WTC11 (cell line): ENCODE data around the gene RNF128. TPM values are rescaled to one million over a fixed set of nuclear protein-coding genes. Genes with fewer than 3 reads are reported as not detected.
A peak's percentile ranks its signal among the peaks of the same experiment; 100 is the strongest.

Source experiments
- ATAC-seq: fragments of 200-7000 bp; cut with Tn5 transposase; 2 replicates; pipeline ENCODE4 v1.10.0; 2021; ENCODE audit warnings: mild to moderate bottlenecking, moderate library complexity
- CTCF ChIA-PET: fragments of 300-600 bp; sonication (Branson Sonifier 250); formaldehyde crosslinking; loops from one replicate; lab custom pipeline; 2021; ENCODE audit warnings: antibody characterized with exemption; lab: Charles Lee
- POLR2A ChIA-PET: fragments of 350-600 bp; sonication (Branson Sonifier 250); formaldehyde crosslinking; loops from one replicate; lab custom pipeline; 2021; ENCODE audit warnings: antibody characterized with exemption; lab: Charles Lee
- DNase-seq: peaks from one replicate; pipeline ENCODE4 v3.0.0; 2021; ENCODE audit warnings: low spot score
- H3K27ac Mint-ChIP-seq: 2 replicates; pipeline ENCODE4 v1.8.0; 2021; ENCODE audit warnings: mixed read lengths
- H3K27me3 Mint-ChIP-seq: 2 replicates; pipeline ENCODE4 v1.8.0; 2021; ENCODE audit warnings: low read depth, mild to moderate bottlenecking, moderate library complexity, mixed read lengths
- H3K36me3 Mint-ChIP-seq: 2 replicates; pipeline ENCODE4 v1.8.0; 2021; ENCODE audit warnings: mixed read lengths
- H3K4me1 Mint-ChIP-seq: 2 replicates; pipeline ENCODE4 v1.8.0; 2022; ENCODE audit warnings: mixed read lengths
- H3K4me3 Mint-ChIP-seq: 2 replicates; pipeline ENCODE4 v1.8.0; 2021; ENCODE audit warnings: mild to moderate bottlenecking, moderate library complexity, mixed read lengths
- H3K9me3 Mint-ChIP-seq: 2 replicates; pipeline ENCODE4 v1.8.0; 2021; ENCODE audit warnings: mixed read lengths
- AR ChIP-seq: fragments of 250-450 bp; sonication (Bioruptor Pico); IDR thresholded peaks from 2 replicates; pipeline ENCODE4 v1.9.0; 2021; ENCODE audit warnings: mild to moderate bottlenecking
- ATF2 ChIP-seq: sonication (generic); formaldehyde crosslinking; IDR thresholded peaks from 2 replicates; pipeline ENCODE4 v1.8.1; 2022; ENCODE audit warnings: low read depth, missing genetic modification reagents, borderline replicate concordance
- FOXP1 ChIP-seq: sonication (generic); formaldehyde crosslinking; IDR thresholded peaks from 2 replicates; pipeline ENCODE4 v1.8.0; 2022; ENCODE audit warnings: missing genetic modification reagents, mild to moderate bottlenecking, moderate library complexity, borderline replicate concordance
- IRF2 ChIP-seq: sonication (generic); formaldehyde crosslinking; IDR thresholded peaks from 2 replicates; pipeline ENCODE4 v1.8.0; 2022; ENCODE audit warnings: low read depth, missing genetic modification reagents, borderline replicate concordance
- OVOL2 ChIP-seq: fragments of 250-450 bp; sonication (Bioruptor Pico); IDR thresholded peaks from 2 replicates; pipeline ENCODE4 v1.9.0; 2021; ENCODE audit warnings: mild to moderate bottlenecking, borderline replicate concordance
- PREB ChIP-seq: sonication (generic); formaldehyde crosslinking; IDR thresholded peaks from 2 replicates; pipeline ENCODE4 v1.8.1; 2022; ENCODE audit warnings: mild to moderate bottlenecking, missing genetic modification reagents, moderate library complexity, borderline replicate concordance
- RORB ChIP-seq: fragments of 250-450 bp; sonication (Bioruptor Pico); IDR thresholded peaks from 2 replicates; pipeline ENCODE4 v1.9.0; 2021; ENCODE audit warnings: mild to moderate bottlenecking
- SMAD3 ChIP-seq: sonication (generic); formaldehyde crosslinking; IDR thresholded peaks from 2 replicates; pipeline ENCODE4 v1.8.0; 2022; ENCODE audit warnings: missing genetic modification reagents, mild to moderate bottlenecking, borderline replicate concordance
- STAT6 ChIP-seq: sonication (generic); formaldehyde crosslinking; conservative IDR thresholded peaks from 2 replicates; pipeline ENCODE4 v1.8.1; 2023; ENCODE audit warnings: mild to moderate bottlenecking, low read depth, missing genetic modification reagents, moderate library complexity
- USF1 ChIP-seq: sonication (generic); formaldehyde crosslinking; IDR thresholded peaks from 2 replicates; pipeline ENCODE4 v1.8.0; 2022; ENCODE audit warnings: mild to moderate bottlenecking, missing genetic modification reagents
- ZNF232 ChIP-seq: sonication (generic); formaldehyde crosslinking; IDR thresholded peaks from 2 replicates; pipeline ENCODE4 v1.8.0; 2022; ENCODE audit warnings: mild to moderate bottlenecking, missing genetic modification reagents
- ZNF425 ChIP-seq: fragments of 250-450 bp; sonication (Bioruptor Pico); conservative IDR thresholded peaks from 2 replicates; pipeline ENCODE4 v1.9.0; 2021; ENCODE audit warnings: mild to moderate bottlenecking
- total RNA-seq: library from RNA; stranded (reverse); gene quantifications from 3 replicates; pipeline ENCODE4 v1.2.3, GENCODE V29; 2021

Gene RNF128
- total RNA-seq, 1 experiment from 2014 or later, result 1.0 TPM

- no peak for TF ChIP-seq STAT6 (CRISPR knock-in tag)
Measured at GRCh38 chrX:106780264-106780663, 53.8 kb downstream of the RNF128 start (continued).

- H3K4me3 Mint-ChIP-seq, result no peak overlapping the region
- H3K4me1 Mint-ChIP-seq, result peaks cover 35% of the 10 kb centered on the region
- TF ChIP-seq ZNF425 (CRISPR knock-in tag), result no peak
- TF ChIP-seq ZNF232, result no peak
- no peak for TF ChIP-seq ATF2
- TF ChIP-seq, all 79 proteins: peak for 0
- no peaks in the 10 kb centered on the region for H3K36me3 Mint-ChIP-seq
- no peak overlapping the region for H3K27ac Mint-ChIP-seq
- DNase-seq (no peak), ATAC-seq (no peak)
- POLR2A ChIA-PET, result no interaction called here
- CTCF ChIA-PET, result no interaction called here
- no peaks in the 10 kb centered on the region for H3K27me3 Mint-ChIP-seq
- peaks cover 3% of the 10 kb centered on the region; the same call in 1 of the 2 replicates for H3K9me3 Mint-ChIP-seq
Measured at GRCh38 chrX:106780664-106781377, 54.3 kb downstream of the RNF128 start.

GRCh38 chrX:106783716-106784115, 57.2 kb downstream of the RNF128 start:
- TF ChIP-seq USF1 (CRISPR knock-in tag) (no peak), SMAD3 (CRISPR knock-in tag) (no peak), AR (CRISPR knock-in tag) (no peak)
- DNase-seq, result peak; percentile 20
- ChIA-PET CTCF (no interaction called here), POLR2A (no interaction called here)
- Mint-ChIP-seq H3K27me3 (no peaks in the 10 kb centered on the region), H3K36me3 (no peaks in the 10 kb centered on the region), H3K27ac (peak overlapping the region; percentile 80), H3K9me3 (peaks cover 3% of the 10 kb centered on the region; the same call in 1 of the 2 replicates), H3K4me3 (peak overlapping the region; percentile 40), H3K4me1 (peaks cover 35% of the 10 kb centered on the region)
- ATAC-seq, result peak; percentile 95

- POLR2A ChIA-PET, result no interaction called here
- Mint-ChIP-seq H3K36me3 (no peaks in the 10 kb centered on the region), H3K9me3 (no peaks in the 10 kb centered on the region), H3K27ac (no peak overlapping the region), H3K4me1 (no peaks in the 10 kb centered on the region), H3K4me3 (no peak overlapping the region), H3K27me3 (no peaks in the 10 kb centered on the region)
- CTCF ChIA-PET, result no interaction called here
- no peak for ATAC-seq
- no peak for DNase-seq
- no peak for TF ChIP-seq FOXP1 (CRISPR knock-in tag)
- TF ChIP-seq PREB (CRISPR knock-in tag), result no peak
- no peak for TF ChIP-seq STAT6 (CRISPR knock-in tag)
- TF ChIP-seq OVOL2 (CRISPR knock-in tag), result no peak
- no peak for TF ChIP-seq RORB
- TF ChIP-seq IRF2 (CRISPR knock-in tag), result no peak
Measured at GRCh38 chrX:106791495-106791894, 65.0 kb downstream of the RNF128 start.
